ENCODE results near the gene APCS. TPM values are rescaled to one million over a fixed set of nuclear protein-coding genes. Genes with fewer than 3 reads are reported as not detected.

Gene APCS
- polyA plus RNA-seq, 1 donor from 2014 or later, result not detected

Other genes with a start within 250 kb of the APCS start
- not detected in 2 replicates for gene OR10J4, start 155.6 kb upstream of the APCS start, polyA plus RNA-seq
- gene OR10J1, start 148.1 kb upstream of the APCS start, polyA plus RNA-seq, result not detected in 2 replicates
- gene OR10J5, start 51.8 kb upstream of the APCS start, polyA plus RNA-seq, result not detected in 2 replicates
- 0.58 and 0.98 TPM in 2 replicates for gene CRP, start 126.8 kb downstream of the APCS start, polyA plus RNA-seq
- 3.7 and 5.4 TPM in 2 replicates for gene DUSP23, start 193.1 kb downstream of the APCS start, polyA plus RNA-seq
- not detected in 2 replicates for gene FCRL6, start 214.5 kb downstream of the APCS start, polyA plus RNA-seq
- gene SLAMF8, start 239.0 kb downstream of the APCS start, polyA plus RNA-seq, result not detected in 2 replicates